ENCODE data around the gene VDAC1.

DNA sequence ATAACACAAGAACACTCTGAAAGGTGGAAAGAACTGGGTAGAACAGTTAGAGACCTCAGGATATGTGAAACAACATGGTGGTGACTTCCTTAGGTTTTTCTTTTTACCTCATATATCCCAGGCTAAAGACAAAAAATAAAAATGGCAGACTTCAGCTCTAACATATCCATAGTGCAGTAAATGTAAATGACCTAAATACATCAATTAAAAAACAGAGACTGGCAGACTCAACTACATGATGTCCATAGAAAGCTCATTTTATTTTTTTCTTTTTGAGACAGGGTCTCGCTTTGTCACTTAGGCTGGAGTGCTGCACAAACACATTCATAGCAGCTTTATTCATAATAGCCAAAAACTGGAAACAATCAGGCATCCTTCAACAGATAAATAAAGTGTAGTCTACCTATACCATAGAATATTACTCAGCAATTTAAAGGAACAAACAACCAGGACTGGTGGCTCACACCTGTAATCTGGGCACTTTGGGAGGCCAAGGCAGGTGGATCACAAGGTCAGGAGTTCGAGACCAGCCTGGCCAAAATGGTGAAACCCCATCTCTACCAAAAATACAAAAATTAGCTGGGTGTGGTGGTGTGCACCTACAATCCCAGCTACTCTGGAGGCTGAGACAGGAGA, 41.2 kb downstream of the VDAC1 start:
- TF ChIP-seq, protein P1, sequence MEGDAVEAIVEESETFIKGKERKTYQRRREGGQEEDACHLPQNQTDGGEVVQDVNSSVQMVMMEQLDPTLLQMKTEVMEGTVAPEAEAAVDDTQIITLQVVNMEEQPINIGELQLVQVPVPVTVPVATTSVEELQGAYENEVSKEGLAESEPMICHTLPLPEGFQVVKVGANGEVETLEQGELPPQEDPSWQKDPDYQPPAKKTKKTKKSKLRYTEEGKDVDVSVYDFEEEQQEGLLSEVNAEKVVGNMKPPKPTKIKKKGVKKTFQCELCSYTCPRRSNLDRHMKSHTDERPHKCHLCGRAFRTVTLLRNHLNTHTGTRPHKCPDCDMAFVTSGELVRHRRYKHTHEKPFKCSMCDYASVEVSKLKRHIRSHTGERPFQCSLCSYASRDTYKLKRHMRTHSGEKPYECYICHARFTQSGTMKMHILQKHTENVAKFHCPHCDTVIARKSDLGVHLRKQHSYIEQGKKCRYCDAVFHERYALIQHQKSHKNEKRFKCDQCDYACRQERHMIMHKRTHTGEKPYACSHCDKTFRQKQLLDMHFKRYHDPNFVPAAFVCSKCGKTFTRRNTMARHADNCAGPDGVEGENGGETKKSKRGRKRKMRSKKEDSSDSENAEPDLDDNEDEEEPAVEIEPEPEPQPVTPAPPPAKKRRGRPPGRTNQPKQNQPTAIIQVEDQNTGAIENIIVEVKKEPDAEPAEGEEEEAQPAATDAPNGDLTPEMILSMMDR (IDR thresholded peaks at IDR 0.05): no peak
- TF ChIP-seq POLR2A (IDR thresholded peaks at IDR 0.05): no peak

Data from body of pancreas (tissue), 4 donors.